Adrenal gland (tissue), 12 donors: ENCODE measurements around the gene HLCS. TPM values are rescaled to one million over a fixed set of nuclear protein-coding genes. Genes with fewer than 3 reads are reported as not detected.

ENCODE experiments used
- DNase-seq, 7 donors: peaks; one replicate each; pipeline ENCODE4 v3.0.0-alpha.2; 2019 to 2020
- H3K27ac ChIP-seq, 5 donors: fragments of 200-600 bp; sonication (generic) in 4 of 5; 1 replicate in 3 of 5; 2 replicates in 2 of 5; pipeline versions ENCODE4 v1.5.1 to v1.8.0; 2016 to 2020; ENCODE audit warnings: mild to moderate bottlenecking in 1 of 5
- H3K27me3 ChIP-seq: fragments of 200-600 bp; 2 replicates; pipeline ENCODE4 v1.8.0; 2021
- H3K36me3 ChIP-seq, 2 donors: fragments of 200-600 bp; replicated peaks in 1 of 2; 1 replicate in 1 of 2; 2 replicates in 1 of 2; pipeline versions ENCODE4 v1.5.1 to v1.8.0; 2018 to 2022
- H3K4me1 ChIP-seq, 2 donors: fragments of 200-600 bp; replicated peaks in 1 of 2; 1 replicate in 1 of 2; 2 replicates in 1 of 2; pipeline versions ENCODE4 v1.5.1 to v1.8.0; 2018 to 2021
- H3K4me3 ChIP-seq, 4 donors: fragments of 200-600 bp; sonication (generic) in 3 of 4; one replicate each; pipeline ENCODE4 v1.5.1; 2016 to 2018
- H3K9me3 ChIP-seq, 3 donors: fragments of 200-600 bp; sonication (generic) in 1 of 3; replicated peaks in 1 of 3; 1 replicate in 2 of 3; 2 replicates in 1 of 3; pipeline versions ENCODE4 v1.5.1 to v1.8.0; 2016 to 2021
- CTCF ChIP-seq, 6 experiments: fragments of 450-650 bp in 4 of 6; fragments of 200-600 bp in 2 of 6; sonication (generic) in 1 of 6; IDR thresholded peaks; 1 replicate in 5 of 6; 2 replicates in 1 of 6; pipeline versions ENCODE4 v1.5.1 to v1.8.0; 2016 to 2021; ENCODE audit warnings: antibody characterized with exemption in 6 of 6, mild to moderate bottlenecking in 2 of 6, moderate library complexity in 1 of 6
- POLR2A ChIP-seq, 2 donors: fragments of 450-650 bp; IDR thresholded peaks; one replicate each; pipeline ENCODE4 v1.6.1; 2017; ENCODE audit warnings: antibody characterized with exemption in 2 of 2, mild to moderate bottlenecking in 2 of 2, moderate library complexity in 1 of 2
- WGBS, 4 donors: extraction: QIAGEN DNeasy Blood & Tissue Kit in 2 of 4; methylation state at CpG; one replicate each; pipeline versions ENCODE4 v1.1.5 to v1.1.7; 2013 to 2017; 5-methylcytosine and 5-hydroxymethylcytosine counted together
- intact Hi-C, 2 donors: fragments of 100-400 bp; cut with DNase I; formaldehyde crosslinking; loops; one replicate each; pipeline versions ENCODE4 v1.14.1 to v1.15.0; 2022 to 2023
- polyA plus RNA-seq, 3 donors: library from polyadenylated mRNA; stranded (reverse); fragments of 200-250 nt in 2 of 3; fragments of 350-450 nt in 1 of 3; fragmentation: Illumina TruSeq in 1 of 3; extraction: RNeasy Lipid Tissue Mini Kit (QIAGEN cat#74804) in 1 of 3; gene quantifications; one replicate each; pipeline ENCODE4 v1.2.3, GENCODE V29; 2013 to 2014
- total RNA-seq, 9 donors: library from RNA; depleted of rRNA in 4 of 9; stranded (reverse); fragments of >200 nt in 4 of 9; fragments of 120-200 nt in 1 of 9; fragmentation: NEBNext Ultra II Directional in 1 of 9; extraction: Animal tissue kit (Norgen Biotek cat#: 25700) in 1 of 9; gene quantifications; one replicate each; pipeline versions ENCODE4 v1.1.0 to v1.2.4, GENCODE V29; 2013 to 2023
- donor health status: healthy with polysubstance abuse.
- donor health status: Bipolar disorder and iron deficiency.
- donor health status: DM: yes; HTN: yes; CAD: no.
- donor health status: DM: no; HTN: no; CAD: no.
- donor health status: DM: no; HTN: no; CAD: no.
- donor health status: DM: yes; HTN: yes; CAD: no.

The HLCS gene
- total and polyA plus RNA-seq, 12 donors, result 4.4 to 34.4 (median 19.8) TPM

GRCh38 chr21:36728371-36729111 lies 237.9 kb downstream of the HLCS start:
- Histone ChIP-seq H3K36me3 (no peaks in the 10 kb centered on the region), H3K4me1 (no peaks in the 10 kb centered on the region), H3K27ac (no peak overlapping the region), H3K4me3 (no peak overlapping the region), H3K27me3 (peaks cover 3% of the 10 kb centered on the region), H3K9me3 (no peaks in the 10 kb centered on the region)
- intact Hi-C loops, result no loop called here
- no peak for TF ChIP-seq POLR2A (IDR thresholded peaks at IDR 0.05)
- TF ChIP-seq CTCF (IDR thresholded peaks at IDR 0.05), result no peak
- no peak for DNase-seq
- 78 to 91% (median 90%) methylated on average over 7 to 14 of the region's 14 CpGs for WGBS, 4 donors

GRCh38 chr21:36727866-36728265 lies 238.6 kb downstream of the HLCS start:
- H3K27ac ChIP-seq, result no peak overlapping the region
- no peak for DNase-seq
- 83 to 92% (median 84%) methylated on average over 3 to 6 of the region's 6 CpGs for WGBS, 4 donors
- peaks cover 3% of the 10 kb centered on the region for H3K27me3 ChIP-seq
- H3K4me3 ChIP-seq, result no peak overlapping the region
- H3K36me3 ChIP-seq, result no peaks in the 10 kb centered on the region
- no peaks in the 10 kb centered on the region for H3K4me1 ChIP-seq
- no peaks in the 10 kb centered on the region for H3K9me3 ChIP-seq
- TF ChIP-seq CTCF (IDR thresholded peaks at IDR 0.05), result no peak
- TF ChIP-seq POLR2A (IDR thresholded peaks at IDR 0.05), result no peak
- intact Hi-C loops, result no loop called here

- H3K9me3 ChIP-seq, result no peaks in the 10 kb centered on the region
- H3K4me3 ChIP-seq, result no peak overlapping the region
- TF ChIP-seq CTCF (IDR thresholded peaks at IDR 0.05) (no peak), POLR2A (IDR thresholded peaks at IDR 0.05) (no peak)
- 94 to 97% (median 95%) methylated on average over 7 to 12 of the region's 12 CpGs for WGBS, 4 donors
- DNase-seq, result no peak
- intact Hi-C loops, result no loop called here
- H3K36me3 ChIP-seq, result no peaks in the 10 kb centered on the region
- no peak overlapping the region for H3K27ac ChIP-seq
- H3K4me1 ChIP-seq, result no peaks in the 10 kb centered on the region
- no peaks in the 10 kb centered on the region for H3K27me3 ChIP-seq
Observed at GRCh38 chr21:36725793-36726386, 240.6 kb downstream of the HLCS start.

- H3K4me1 ChIP-seq, result no peaks in the 10 kb centered on the region
- TF ChIP-seq CTCF (IDR thresholded peaks at IDR 0.05), result no peak
- TF ChIP-seq POLR2A (IDR thresholded peaks at IDR 0.05), result no peak
- no peaks in the 10 kb centered on the region for H3K9me3 ChIP-seq
- H3K4me3 ChIP-seq, result no peak overlapping the region
- no peaks in the 10 kb centered on the region for H3K36me3 ChIP-seq
- no peak overlapping the region for H3K27ac ChIP-seq
- WGBS, 4 donors, result 63 to 78% (median 71%) methylated on average over 3 of the region's 3 CpGs
- H3K27me3 ChIP-seq, result no peaks in the 10 kb centered on the region
- intact Hi-C loops, result no loop called here
- no peak for DNase-seq
Observed at GRCh38 chr21:36724660-36725059, 241.8 kb downstream of the HLCS start.
